GM19035 (cell line): ENCODE measurements around the gene CFAP74.
"Not testable (repeated sequence)": the region's sequence is repeated elsewhere in the genome, so short reads cannot be mapped to it uniquely, and the experiment has no call there.

Experiments
- ATAC-seq: cut with Tn5 transposase; IDR thresholded peaks from one replicate; pipeline ENCODE4 v1.9.1; 2021; ENCODE audit not compliant: unreplicated experiment

Gene CFAP74

GRCh38 chr1:1987142-1987510 lies 16.5 kb downstream of the CFAP74 start:
- no peak for ATAC-seq

GRCh38 chr1:1986451-1987141 lies 17.0 kb downstream of the CFAP74 start:
- ATAC-seq, result no peak

GRCh38 chr1:1985375-1986050 lies 18.1 kb downstream of the CFAP74 start:
- no peak for ATAC-seq

GRCh38 chr1:1984560-1985070 lies 19.0 kb downstream of the CFAP74 start:
- ATAC-seq, result no peak

GRCh38 chr1:1982379-1983232 lies 21.0 kb downstream of the CFAP74 start:
- no peak for ATAC-seq

- ATAC-seq, result not testable (repeated sequence)
Observed at GRCh38 chr1:1981631-1982327, 21.8 kb downstream of the CFAP74 start.

GRCh38 chr1:1981142-1981500 lies 22.5 kb downstream of the CFAP74 start:
- ATAC-seq, result no peak

GRCh38 chr1:1980467-1981141 lies 23.0 kb downstream of the CFAP74 start:
- no peak for ATAC-seq

- ATAC-seq, result no peak
Observed at GRCh38 chr1:1979482-1980165, 24.0 kb downstream of the CFAP74 start.

- not testable (repeated sequence) for ATAC-seq
Observed at GRCh38 chr1:1978690-1979481, 24.7 kb downstream of the CFAP74 start.

GRCh38 chr1:1978108-1978507 lies 25.5 kb downstream of the CFAP74 start:
- no peak for ATAC-seq

GRCh38 chr1:1976031-1976430 lies 27.6 kb downstream of the CFAP74 start:
- no peak for ATAC-seq

- no peak for ATAC-seq
Observed at GRCh38 chr1:1975535-1975934, 28.1 kb downstream of the CFAP74 start.

GRCh38 chr1:1974834-1975233 lies 28.8 kb downstream of the CFAP74 start:
- ATAC-seq, result no peak

- ATAC-seq, result no peak
Observed at GRCh38 chr1:1973716-1974642, 29.6 kb downstream of the CFAP74 start.

- no peak for ATAC-seq
Observed at GRCh38 chr1:1972976-1973715, 30.4 kb downstream of the CFAP74 start.

GRCh38 chr1:1971688-1972087 lies 31.9 kb downstream of the CFAP74 start:
- ATAC-seq, result no peak
